GM12878 (cell line): ENCODE results near the gene ABCF1. TPM values are rescaled to one million over a fixed set of nuclear protein-coding genes. Genes with fewer than 3 reads are reported as not detected.
A peak's percentile ranks its signal among the peaks of the same experiment; 100 is the strongest.

Experiments used
- ATAC-seq: fragments of 200-7000 bp; cut with Tn5 transposase; 3 replicates; pipeline ENCODE4 v1.9.1; 2020; ENCODE audit warnings: mild to moderate bottlenecking, moderate library complexity
- BruUV-seq: library from RNA; stranded (reverse); fragments of 400-500 nt; replicated peaks from 2 replicates; lab custom pipeline; 2021; lab: Mats Ljungman, UMichigan
- CTCF ChIA-PET: fragments of 300-600 bp; sonication (Branson Sonifier 250); formaldehyde crosslinking; extraction: SDS; loops from one replicate; lab custom pipeline; 2021; ENCODE audit warnings: inconsistent platforms; lab: Yijun Ruan, JAX
- POLR2A ChIA-PET: fragments of 350-600 bp; formaldehyde crosslinking; extraction: SDS; loops from one replicate; lab custom pipeline; 2021; ENCODE audit warnings: inconsistent platforms; lab: Charles Lee
- RAD21 ChIA-PET: fragments of 300-600 bp; sonication (Branson Sonifier 250); formaldehyde crosslinking; loops from one replicate; lab custom pipeline; 2023; ENCODE audit warnings: antibody characterized with exemption; ENCODE audit not compliant: unreplicated experiment; lab: Charles Lee
- SMC1A ChIA-PET: fragments of 300-600 bp; sonication (Branson Sonifier 250); formaldehyde crosslinking; loops from one replicate; lab custom pipeline; 2023; ENCODE audit not compliant: unreplicated experiment, uncharacterized antibody; lab: Charles Lee
- DNase-seq: peaks from one replicate; pipeline ENCODE4 v3.0.0-alpha.2; 2011; ENCODE audit warnings: low read depth, low spot score
- FAIRE-seq: peaks from 3 replicates; lab custom pipeline; 2011; peaks lifted over from hg19 to GRCh38; lab: Jason Lieb, UNC
- H2AFZ ChIP-seq: 2 replicates; pipeline ENCODE4 v1.6.0; 2011; ENCODE audit warnings: low read depth, low read length, control low read depth; ENCODE audit not compliant: control insufficient read depth
- H3K27ac ChIP-seq: 2 replicates; pipeline ENCODE4 v1.5.1; 2011; ENCODE audit warnings: control low read depth; ENCODE audit not compliant: control insufficient read depth, insufficient read depth
- H3K27me3 ChIP-seq, 2 experiments: replicated peaks in 1 of 2; 2 replicates each; pipeline versions ENCODE4 v1.6.0 to v1.6.1; 2011; ENCODE audit warnings: low read length in 1 of 2; ENCODE audit not compliant: control insufficient read depth in 2 of 2, insufficient read depth in 2 of 2
- H3K36me3 ChIP-seq, 2 experiments: 2 replicates each; pipeline ENCODE4 v1.5.1; 2011; ENCODE audit warnings: low read length in 1 of 2; ENCODE audit not compliant: control insufficient read depth in 2 of 2, insufficient read depth in 2 of 2
- H3K4me1 ChIP-seq: 2 replicates; pipeline ENCODE4 v1.6.1; 2011; ENCODE audit warnings: mild to moderate bottlenecking, low read length, moderate library complexity, mixed read lengths; ENCODE audit not compliant: control insufficient read depth, insufficient read depth
- H3K4me2 ChIP-seq: 2 replicates; pipeline ENCODE4 v1.6.0; 2011; ENCODE audit warnings: control low read depth; ENCODE audit not compliant: control insufficient read depth, insufficient read depth
- H3K4me3 ChIP-seq: fragments of 200-600 bp; sonication (generic); 2 replicates; pipeline ENCODE4 v1.5.1; 2016
- H3K79me2 ChIP-seq: 2 replicates; pipeline ENCODE4 v1.6.0; 2011; ENCODE audit warnings: low read length; ENCODE audit not compliant: control insufficient read depth, insufficient read depth
- H3K9ac ChIP-seq: 2 replicates; pipeline ENCODE4 v1.8.0; 2011; ENCODE audit warnings: low read length, control low read depth, mixed read lengths; ENCODE audit not compliant: control insufficient read depth, insufficient read depth
- H3K9me3 ChIP-seq: replicated peaks from 3 replicates; pipeline ENCODE4 v1.5.1; 2011; ENCODE audit warnings: mild to moderate bottlenecking, low read length; ENCODE audit not compliant: control insufficient read depth, insufficient read depth
- H4K20me1 ChIP-seq: 2 replicates; pipeline ENCODE4 v1.6.0; 2011; ENCODE audit not compliant: control insufficient read depth, insufficient read depth
- EZH2 ChIP-seq: IDR thresholded peaks from 2 replicates; pipeline ENCODE4 v1.6.1; 2012; ENCODE audit warnings: low read depth, mild to moderate bottlenecking, control low read depth, inconsistent platforms, low read length, borderline replicate concordance; ENCODE audit not compliant: control insufficient read depth
- JUNB ChIP-seq: IDR thresholded peaks from 2 replicates; pipeline ENCODE4 v1.6.1; 2016; ENCODE audit warnings: antibody characterized with exemption, mild to moderate bottlenecking
- KDM1A ChIP-seq: fragments of 200-600 bp; sonication (generic); IDR thresholded peaks from 2 replicates; pipeline ENCODE4 v1.6.1; 2016; ENCODE audit warnings: borderline replicate concordance
- MEF2A ChIP-seq: IDR thresholded peaks from 2 replicates; pipeline ENCODE4 v1.6.1; 2011; ENCODE audit warnings: low read depth, mild to moderate bottlenecking, low read length, moderate library complexity; ENCODE audit not compliant: insufficient read depth
- MYB ChIP-seq: fragments of 150-350 bp; IDR thresholded peaks from 2 replicates; pipeline ENCODE4 v1.6.1; 2014; ENCODE audit warnings: mild to moderate bottlenecking, low read depth, low read length, borderline replicate concordance
- NR2C1 ChIP-seq: fragments of 450-650 bp; IDR thresholded peaks from 2 replicates; pipeline ENCODE4 v1.6.1; 2017; ENCODE audit warnings: antibody characterized with exemption, mild to moderate bottlenecking, moderate library complexity
- POLR2A ChIP-seq: IDR thresholded peaks from 2 replicates; pipeline ENCODE4 v1.6.1; 2011; ENCODE audit warnings: low read depth, mild to moderate bottlenecking, low read length
- SP1 ChIP-seq: IDR thresholded peaks from one replicate; pipeline ENCODE4 v1.6.1; 2011; ENCODE audit warnings: low read depth, low read length
- SPI1 ChIP-seq: IDR thresholded peaks from 2 replicates; pipeline ENCODE4 v1.6.1; 2011; ENCODE audit warnings: low read depth, mild to moderate bottlenecking, low read length, moderate library complexity, borderline replicate concordance; ENCODE audit not compliant: insufficient read depth
- STAT1 ChIP-seq: fragments of 450-650 bp; conservative IDR thresholded peaks from 2 replicates; pipeline ENCODE4 v1.6.1; 2014; ENCODE audit warnings: antibody characterized with exemption, mild to moderate bottlenecking
- TBL1XR1 ChIP-seq: IDR thresholded peaks from 2 replicates; pipeline ENCODE4 v1.6.1; 2012; ENCODE audit warnings: low read depth, low read length, improper control_type of control experiment
- TCF12 ChIP-seq: IDR thresholded peaks from 2 replicates; pipeline ENCODE4 v1.6.1; 2011; ENCODE audit warnings: low read depth, mild to moderate bottlenecking, low read length
- WRNIP1 ChIP-seq: IDR thresholded peaks from 2 replicates; pipeline ENCODE4 v1.6.1; 2011; ENCODE audit warnings: low read depth, low read length, improper control_type of control experiment, borderline replicate concordance
- YY1 ChIP-seq: IDR thresholded peaks from 2 replicates; pipeline ENCODE4 v1.6.1; 2011; ENCODE audit warnings: low read depth, mild to moderate bottlenecking, low read length
- ZNF217 ChIP-seq: fragments of 450-650 bp; IDR thresholded peaks from 2 replicates; pipeline ENCODE4 v1.6.1; 2017; ENCODE audit warnings: antibody characterized with exemption, mild to moderate bottlenecking
- ZSCAN29 ChIP-seq: fragments of 450-650 bp; IDR thresholded peaks from 2 replicates; pipeline ENCODE4 v1.6.1; 2017; ENCODE audit warnings: mild to moderate bottlenecking, moderate library complexity
- WGBS: methylation state at CpG from one replicate; pipeline ENCODE4 v1.1.6; 2016; ENCODE audit warnings: low lambda C conversion rate; ENCODE audit not compliant: insufficient replicate concordance, insufficient coverage; ENCODE audit errors: missing lambda C conversion rate; 5-methylcytosine and 5-hydroxymethylcytosine counted together
- in situ Hi-C: fragments of 300-500 bp; cut with MboI; formaldehyde crosslinking; loops from 9 replicates; pipeline ENCODE4 v1.14.3; 2018; ENCODE audit warnings: mixed read lengths
- intact Hi-C: fragments of 100-400 bp; cut with micrococcal nuclease; formaldehyde crosslinking; loops from one replicate; pipeline ENCODE4 v1.14.2; 2022; ENCODE audit not compliant: unreplicated experiment
- polyA plus RNA-seq, 11 experiments: library from polyadenylated mRNA; depleted of rRNA in 4 of 11; unstranded in 6 of 11; stranded (reverse) in 5 of 11; fragments of >200 nt; fragmentation: Nextera tagmentation in 4 of 11; fragmentation: Illumina TruSeq in 1 of 11; extraction: Ambion mirVana in 4 of 11; extraction: Trizol in 1 of 11; gene quantifications; 1 replicate in 1 of 11; 2 replicates in 10 of 11; pipeline versions ENCODE4 v1.2.1 to v1.2.3, GENCODE V29; 2011 to 2016; ENCODE audit warnings: inconsistent platforms in 2 of 11, missing spikeins in 2 of 11, low read depth in 1 of 11
- total RNA-seq, 4 experiments: library from RNA; depleted of rRNA in 3 of 4; stranded (reverse); fragments of >200 nt in 3 of 4; fragmentation: Illumina TruSeq in 1 of 4; extraction: Trizol in 1 of 4; gene quantifications; 2 replicates each; pipeline versions ENCODE4 v1.2.1 to v1.2.3, GENCODE V29; 2013 to 2021
- TF ChIP-seq, protein P1 (sequence below): fragments of 450-650 bp; formaldehyde crosslinking; IDR thresholded peaks from 2 replicates; pipeline ENCODE4 v1.4.0; 2022; ENCODE audit warnings: mild to moderate bottlenecking, moderate library complexity
- TF ChIP-seq, protein P2 (sequence below): fragments of 150-350 bp; IDR thresholded peaks from 2 replicates; pipeline ENCODE4 v1.6.1; 2014; ENCODE audit warnings: mild to moderate bottlenecking, low read depth, low read length
- TF ChIP-seq, protein P3 (sequence below): fragments of 450-650 bp; IDR thresholded peaks from 2 replicates; pipeline ENCODE4 v1.6.1; 2014; ENCODE audit warnings: mild to moderate bottlenecking
- TF ChIP-seq, protein P4 (sequence below): IDR thresholded peaks from 2 replicates; pipeline ENCODE4 v1.6.1; 2011; ENCODE audit warnings: low read depth, mild to moderate bottlenecking, low read length, moderate library complexity, borderline replicate concordance; ENCODE audit errors: extremely low read depth

Gene ABCF1
- total and polyA plus RNA-seq, 10 of the 15 experiments (the other 5 are each of a cell fraction or from before 2014, with no cell fraction given), result 21.3 to 79.6 (median 55.9) TPM

DNA sequence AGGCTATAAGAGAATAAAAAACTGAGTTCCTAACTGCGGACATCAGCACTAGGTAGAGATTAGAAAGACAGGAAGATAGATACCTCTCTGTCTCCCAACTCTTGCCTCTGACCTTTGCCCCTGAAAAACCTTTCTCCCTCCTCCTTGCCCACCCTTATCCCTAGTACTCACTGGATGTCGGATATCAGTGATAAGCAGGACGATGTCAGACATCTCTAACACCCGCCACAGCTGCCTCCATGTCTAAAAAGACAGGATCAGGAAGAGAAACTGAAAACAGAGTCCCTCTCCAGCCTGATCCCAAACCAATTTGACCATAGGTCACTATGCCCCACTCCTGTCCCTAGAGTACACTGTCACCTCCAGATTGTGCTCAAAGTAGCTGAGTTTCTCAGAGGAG, 16.8 kb upstream of the ABCF1 start:
- Histone ChIP-seq H3K9ac (peak overlapping the region; percentile 95; the same call in 1 of the 2 replicates), H3K27ac (no peak overlapping the region)
- POLR2A ChIA-PET, result interaction anchor here (0.5 to 1.5 kb wide), 3 partner anchors 27 to 60 kb away, joined by 5 read pairs; no protein-coding TSS in a partner anchor

More for the DNA sequence above, 16.8 kb upstream of the ABCF1 start:
- BruUV-seq, result no TSS peak
- H2AFZ ChIP-seq, result no peak overlapping the region
- no peak for DNase-seq
- no peak overlapping the region for H3K4me3 ChIP-seq
- ChIA-PET CTCF (interaction anchor here (0.7 to 9.7 kb wide), 8 partner anchors 11 to 360 kb away, joined by 3 to 121 read pairs (median 4); partner anchors contain the start of gene VARS2), SMC1A (interaction anchor here (1.3 to 2.8 kb wide), 6 partner anchors 10 to 145 kb away, joined by 3 to 16 read pairs (median 4); no protein-coding TSS in a partner anchor), RAD21 (interaction anchor here (0.7 to 2.5 kb wide), 4 partner anchors 9 to 71 kb away, joined by 3 to 8 read pairs (median 5); no protein-coding TSS in a partner anchor)
- H3K4me2 ChIP-seq, result peak overlapping the region; percentile 82
- TF ChIP-seq NR2C1 (no peak), STAT1 (no peak), ZNF217 (no peak), SP1 (no peak), YY1 (no peak), TCF12 (no peak), WRNIP1 (no peak), JUNB (no peak), TBL1XR1 (no peak), POLR2A (no peak), MEF2A (no peak), KDM1A (no peak), MYB (no peak), SPI1 (no peak), ZSCAN29 (no peak), EZH2 (no peak)
- TF ChIP-seq, protein P1, sequence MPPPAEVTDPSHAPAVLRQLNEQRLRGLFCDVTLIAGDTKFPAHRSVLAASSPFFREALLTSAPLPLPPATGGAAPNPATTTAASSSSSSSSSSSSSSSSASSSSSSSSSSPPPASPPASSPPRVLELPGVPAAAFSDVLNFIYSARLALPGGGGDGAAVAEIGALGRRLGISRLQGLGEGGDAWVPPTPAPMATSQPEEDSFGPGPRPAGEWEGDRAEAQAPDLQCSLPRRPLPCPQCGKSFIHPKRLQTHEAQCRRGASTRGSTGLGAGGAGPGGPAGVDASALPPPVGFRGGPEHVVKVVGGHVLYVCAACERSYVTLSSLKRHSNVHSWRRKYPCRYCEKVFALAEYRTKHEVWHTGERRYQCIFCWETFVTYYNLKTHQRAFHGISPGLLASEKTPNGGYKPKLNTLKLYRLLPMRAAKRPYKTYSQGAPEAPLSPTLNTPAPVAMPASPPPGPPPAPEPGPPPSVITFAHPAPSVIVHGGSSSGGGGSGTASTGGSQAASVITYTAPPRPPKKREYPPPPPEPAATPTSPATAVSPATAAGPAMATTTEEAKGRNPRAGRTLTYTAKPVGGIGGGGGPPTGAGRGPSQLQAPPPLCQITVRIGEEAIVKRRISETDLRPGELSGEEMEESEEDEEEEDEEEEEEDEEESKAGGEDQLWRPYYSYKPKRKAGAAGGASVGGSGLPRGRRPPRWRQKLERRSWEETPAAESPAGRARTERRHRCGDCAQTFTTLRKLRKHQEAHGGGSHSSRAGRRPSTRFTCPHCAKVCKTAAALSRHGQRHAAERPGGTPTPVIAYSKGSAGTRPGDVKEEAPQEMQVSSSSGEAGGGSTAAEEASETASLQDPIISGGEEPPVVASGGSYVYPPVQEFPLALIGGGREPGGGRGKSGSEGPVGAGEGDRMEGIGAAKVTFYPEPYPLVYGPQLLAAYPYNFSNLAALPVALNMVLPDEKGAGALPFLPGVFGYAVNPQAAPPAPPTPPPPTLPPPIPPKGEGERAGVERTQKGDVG (CRISPR knock-in tag), result no peak
- TF ChIP-seq, protein P2, sequence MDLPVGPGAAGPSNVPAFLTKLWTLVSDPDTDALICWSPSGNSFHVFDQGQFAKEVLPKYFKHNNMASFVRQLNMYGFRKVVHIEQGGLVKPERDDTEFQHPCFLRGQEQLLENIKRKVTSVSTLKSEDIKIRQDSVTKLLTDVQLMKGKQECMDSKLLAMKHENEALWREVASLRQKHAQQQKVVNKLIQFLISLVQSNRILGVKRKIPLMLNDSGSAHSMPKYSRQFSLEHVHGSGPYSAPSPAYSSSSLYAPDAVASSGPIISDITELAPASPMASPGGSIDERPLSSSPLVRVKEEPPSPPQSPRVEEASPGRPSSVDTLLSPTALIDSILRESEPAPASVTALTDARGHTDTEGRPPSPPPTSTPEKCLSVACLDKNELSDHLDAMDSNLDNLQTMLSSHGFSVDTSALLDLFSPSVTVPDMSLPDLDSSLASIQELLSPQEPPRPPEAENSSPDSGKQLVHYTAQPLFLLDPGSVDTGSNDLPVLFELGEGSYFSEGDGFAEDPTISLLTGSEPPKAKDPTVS, result no peak
- TF ChIP-seq, protein P3, sequence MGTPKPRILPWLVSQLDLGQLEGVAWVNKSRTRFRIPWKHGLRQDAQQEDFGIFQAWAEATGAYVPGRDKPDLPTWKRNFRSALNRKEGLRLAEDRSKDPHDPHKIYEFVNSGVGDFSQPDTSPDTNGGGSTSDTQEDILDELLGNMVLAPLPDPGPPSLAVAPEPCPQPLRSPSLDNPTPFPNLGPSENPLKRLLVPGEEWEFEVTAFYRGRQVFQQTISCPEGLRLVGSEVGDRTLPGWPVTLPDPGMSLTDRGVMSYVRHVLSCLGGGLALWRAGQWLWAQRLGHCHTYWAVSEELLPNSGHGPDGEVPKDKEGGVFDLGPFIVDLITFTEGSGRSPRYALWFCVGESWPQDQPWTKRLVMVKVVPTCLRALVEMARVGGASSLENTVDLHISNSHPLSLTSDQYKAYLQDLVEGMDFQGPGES, result no peak
- TF ChIP-seq, protein P4, sequence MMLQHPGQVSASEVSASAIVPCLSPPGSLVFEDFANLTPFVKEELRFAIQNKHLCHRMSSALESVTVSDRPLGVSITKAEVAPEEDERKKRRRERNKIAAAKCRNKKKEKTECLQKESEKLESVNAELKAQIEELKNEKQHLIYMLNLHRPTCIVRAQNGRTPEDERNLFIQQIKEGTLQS, result no peak
- peaks cover 8% of the 10 kb centered on the region; the same call in 1 of the 2 replicates for H3K4me1 ChIP-seq
- no peak for ATAC-seq
- 81% methylated on average over 4 of the region's 4 CpGs for WGBS
- H3K27me3 ChIP-seq, result no peaks in the 10 kb centered on the region
- intact Hi-C loops (loop anchor here (10.0 kb wide), 1 partner anchor 230 kb away; the partner anchor contains the start of gene TRIM39), in situ Hi-C loops (no loop called here)
- FAIRE-seq, result no peak
- H4K20me1 ChIP-seq, result no peaks in the 10 kb centered on the region
- H3K79me2 ChIP-seq, result peaks cover 25% of the 10 kb centered on the region
- no peaks in the 10 kb centered on the region for H3K9me3 ChIP-seq
- peaks cover 7 to 15% of the 10 kb centered on the region in 2 experiments; a peak in 3 of 4 replicates for H3K36me3 ChIP-seq
